PC-3 (cell line): ENCODE data around the gene SLC13A1.

Source experiments
- CTCF ChIP-seq: fragments of 300-600 bp; sonication (generic); conservative IDR thresholded peaks from 2 replicates; pipeline ENCODE4 v1.5.1; 2017; ENCODE audit warnings: antibody characterized with exemption, low read depth, mild to moderate bottlenecking, low read length
- EZH2 ChIP-seq: fragments of 300-600 bp; sonication (generic); IDR thresholded peaks from one replicate; pipeline ENCODE4 v1.6.1; 2017; ENCODE audit warnings: antibody characterized with exemption, mild to moderate bottlenecking, low read length; ENCODE audit not compliant: unreplicated experiment

DNA sequence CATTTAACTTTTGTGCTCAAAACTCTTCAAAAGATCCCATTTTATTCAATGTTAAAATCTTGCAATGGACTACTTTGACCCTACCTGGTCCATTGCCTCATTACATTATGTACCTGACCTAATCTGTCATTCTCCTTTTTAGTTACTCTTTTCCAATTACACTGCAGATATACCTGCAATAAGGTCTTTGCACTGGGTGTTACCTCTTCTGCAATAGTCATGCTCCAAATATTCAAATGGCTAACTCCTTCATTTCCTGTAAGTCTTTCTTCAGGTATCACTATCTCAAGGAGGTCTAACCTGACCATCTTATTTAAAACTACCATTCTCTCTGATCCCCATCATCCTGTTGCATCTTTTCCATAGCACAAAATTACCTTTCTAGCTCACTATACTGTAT, 22.3 kb downstream of the SLC13A1 start:
- TF ChIP-seq EZH2 (no peak), CTCF (no peak)
